Astrocyte (in vitro differentiated cells and primary cell): Measurements from ENCODE around the gene TPRG1. TPM values are rescaled to one million over a fixed set of nuclear protein-coding genes. Genes with fewer than 3 reads are reported as not detected.

Experiments
- DNase-seq: peaks from one replicate; pipeline ENCODE4 v3.0.0-alpha.2; 2010; ENCODE audit warnings: low read depth
- FAIRE-seq: peaks from 2 replicates; lab custom pipeline; 2011; peaks lifted over from hg19 to GRCh38; lab: Jason Lieb, UNC
- H2AFZ ChIP-seq: 2 replicates; pipeline ENCODE4 v1.6.0; 2012; ENCODE audit warnings: low read depth, low read length, inconsistent platforms
- H3K27ac ChIP-seq: 2 replicates; pipeline ENCODE4 v1.5.1; 2011; ENCODE audit warnings: low read depth, low read length, inconsistent platforms
- H3K27me3 ChIP-seq: 2 replicates; pipeline ENCODE4 v1.6.0; 2011; ENCODE audit warnings: low read length, inconsistent platforms; ENCODE audit not compliant: insufficient read depth
- H3K36me3 ChIP-seq: 2 replicates; pipeline ENCODE4 v1.5.1; 2011; ENCODE audit warnings: low read length, inconsistent platforms; ENCODE audit not compliant: insufficient read depth
- H3K4me1 ChIP-seq: 2 replicates; pipeline ENCODE4 v1.5.1; 2011; ENCODE audit warnings: low read length, inconsistent platforms; ENCODE audit not compliant: insufficient read depth
- H3K4me2 ChIP-seq: 2 replicates; pipeline ENCODE4 v1.6.0; 2012; ENCODE audit warnings: low read length, inconsistent platforms
- H3K4me3 ChIP-seq: 2 replicates; pipeline ENCODE4 v1.5.1; 2011; ENCODE audit warnings: low read depth, mild to moderate bottlenecking, low read length, inconsistent platforms; ENCODE audit not compliant: insufficient read depth
- H3K79me2 ChIP-seq: 2 replicates; pipeline ENCODE4 v1.6.0; 2012; ENCODE audit warnings: mild to moderate bottlenecking, low read length, inconsistent platforms; ENCODE audit not compliant: insufficient read depth
- H3K9ac ChIP-seq: 2 replicates; pipeline ENCODE4 v1.6.0; 2012; ENCODE audit warnings: mild to moderate bottlenecking, low read length, inconsistent platforms
- H3K9me3 ChIP-seq: 2 replicates; pipeline ENCODE4 v1.5.1; 2012; ENCODE audit warnings: low read depth, mild to moderate bottlenecking, low read length, inconsistent platforms; ENCODE audit not compliant: insufficient read depth
- H4K20me1 ChIP-seq: 2 replicates; pipeline ENCODE4 v1.6.0; 2012; ENCODE audit warnings: low read length, inconsistent platforms; ENCODE audit not compliant: insufficient read depth
- H3K27ac Mint-ChIP-seq: one replicate; pipeline ENCODE4 v1.8.0; 2021; ENCODE audit warnings: mild to moderate bottlenecking, mixed read lengths; ENCODE audit not compliant: unreplicated experiment
- H3K27me3 Mint-ChIP-seq: one replicate; pipeline ENCODE4 v1.8.0; 2021; ENCODE audit warnings: low read depth, mixed read lengths; ENCODE audit not compliant: unreplicated experiment
- H3K36me3 Mint-ChIP-seq: one replicate; pipeline ENCODE4 v1.8.0; 2021; ENCODE audit warnings: low read depth, mixed read lengths; ENCODE audit not compliant: unreplicated experiment
- H3K4me1 Mint-ChIP-seq: one replicate; pipeline ENCODE4 v1.8.0; 2021; ENCODE audit warnings: low read depth, mixed read lengths; ENCODE audit not compliant: unreplicated experiment
- H3K4me3 Mint-ChIP-seq: one replicate; pipeline ENCODE4 v1.8.0; 2021; ENCODE audit warnings: mild to moderate bottlenecking, moderate library complexity, mixed read lengths; ENCODE audit not compliant: unreplicated experiment
- H3K9me3 Mint-ChIP-seq: one replicate; pipeline ENCODE4 v1.8.0; 2021; ENCODE audit warnings: mild to moderate bottlenecking, mixed read lengths; ENCODE audit not compliant: unreplicated experiment
- CTCF ChIP-seq: IDR thresholded peaks from 2 replicates; pipeline ENCODE4 v1.5.1; 2011; ENCODE audit warnings: low read depth, mild to moderate bottlenecking, inconsistent platforms, low read length, moderate library complexity; ENCODE audit not compliant: insufficient read depth
- EZH2 ChIP-seq: IDR thresholded peaks from 2 replicates; pipeline ENCODE4 v1.6.1; 2012; ENCODE audit warnings: mild to moderate bottlenecking, low read length, inconsistent platforms; ENCODE audit not compliant: insufficient read depth
- total RNA-seq: library from RNA; stranded (reverse); gene quantifications from 2 replicates; pipeline ENCODE4 v1.2.1, GENCODE V29; 2021

TPRG1 gene
- total RNA-seq, 1 donor from 2014 or later: 1.1 TPM

GRCh38 chr3:189368384-189368783, 196.6 kb downstream of the TPRG1 start:
- FAIRE-seq: no peak
- Mint-ChIP-seq H3K27me3 (no peaks in the 10 kb centered on the region), H3K27ac (no peak overlapping the region), H3K4me3 (no peak overlapping the region), H3K4me1 (no peaks in the 10 kb centered on the region), H3K36me3 (no peaks in the 10 kb centered on the region), H3K9me3 (no peaks in the 10 kb centered on the region)
- Histone ChIP-seq H3K27ac (no peak overlapping the region), H3K27me3 (no peaks in the 10 kb centered on the region), H2AFZ (no peak overlapping the region), H3K4me2 (no peak overlapping the region), H3K9ac (no peak overlapping the region), H3K4me1 (no peaks in the 10 kb centered on the region), H3K9me3 (no peaks in the 10 kb centered on the region), H3K4me3 (no peak overlapping the region), H4K20me1 (no peaks in the 10 kb centered on the region), H3K36me3 (no peaks in the 10 kb centered on the region), H3K79me2 (no peaks in the 10 kb centered on the region)
- TF ChIP-seq CTCF: no peak
- TF ChIP-seq EZH2: no peak
- no peak for DNase-seq

- H3K27me3 ChIP-seq: no peaks in the 10 kb centered on the region
- no peaks in the 10 kb centered on the region for H3K4me1 Mint-ChIP-seq
These were observed 197.9 kb downstream of the TPRG1 start for GRCh38 chr3:189369636-189370035.

More at GRCh38 chr3:189369636-189370035, 197.9 kb downstream of the TPRG1 start:
- Mint-ChIP-seq H3K27ac (no peak overlapping the region), H3K9me3 (no peaks in the 10 kb centered on the region), H3K36me3 (no peaks in the 10 kb centered on the region), H3K27me3 (no peaks in the 10 kb centered on the region), H3K4me3 (no peak overlapping the region)
- Histone ChIP-seq H3K4me2 (no peak overlapping the region), H2AFZ (no peak overlapping the region), H3K79me2 (no peaks in the 10 kb centered on the region), H3K4me3 (no peak overlapping the region), H3K4me1 (no peaks in the 10 kb centered on the region), H3K9me3 (no peaks in the 10 kb centered on the region), H3K36me3 (no peaks in the 10 kb centered on the region), H3K27ac (no peak overlapping the region), H4K20me1 (no peaks in the 10 kb centered on the region), H3K9ac (no peak overlapping the region)
- TF ChIP-seq EZH2: no peak
- TF ChIP-seq CTCF: no peak
- DNase-seq: no peak
- no peak for FAIRE-seq
